MCF 10A (cell line): ENCODE results near the gene KIF18B. TPM values are rescaled to one million over a fixed set of nuclear protein-coding genes. Genes with fewer than 3 reads are reported as not detected.

Experiments used
- Bru-seq: library from RNA; stranded (reverse); fragments of 400-500 nt; gene quantifications from one replicate; lab custom pipeline; 2021; lab: Mats Ljungman, UMichigan
- BruChase-seq, 2 experiments: library from RNA; stranded (reverse); fragments of 400-500 nt; gene quantifications; one replicate each; lab custom pipeline; 2021; lab: Mats Ljungman, UMichigan
- BruUV-seq: library from RNA; stranded (reverse); fragments of 400-500 nt; replicated peaks from 2 replicates; lab custom pipeline; 2021; lab: Mats Ljungman, UMichigan
- CTCF ChIA-PET: fragments of 300-600 bp; sonication (Branson Sonifier 250); formaldehyde crosslinking; extraction: SDS; loops from one replicate; lab custom pipeline; 2021; ENCODE audit warnings: antibody characterized with exemption, inconsistent platforms; lab: Yijun Ruan, JAX
- POLR2A ChIA-PET: fragments of 300-600, 350-650 bp; sonication (Branson Sonifier 250); formaldehyde crosslinking; extraction: SDS; loops from one replicate; lab custom pipeline; 2020; ENCODE audit warnings: antibody characterized with exemption, inconsistent platforms; lab: Yijun Ruan, JAX
- DNase-seq: peaks from one replicate; pipeline ENCODE4 v3.0.0-alpha.2; 2018; ENCODE audit not compliant: unreplicated experiment
- H3K27ac Mint-ChIP-seq: one replicate; pipeline ENCODE4 v1.8.0; 2022; ENCODE audit warnings: mild to moderate bottlenecking, low read depth, mixed read lengths; ENCODE audit not compliant: unreplicated experiment
- H3K27me3 Mint-ChIP-seq: one replicate; pipeline ENCODE4 v1.8.0; 2022; ENCODE audit warnings: mixed read lengths; ENCODE audit not compliant: insufficient read depth, unreplicated experiment
- H3K36me3 Mint-ChIP-seq: one replicate; pipeline ENCODE4 v1.8.0; 2022; ENCODE audit warnings: mild to moderate bottlenecking, moderate library complexity, mixed read lengths; ENCODE audit not compliant: insufficient read depth, unreplicated experiment
- H3K4me1 Mint-ChIP-seq: one replicate; pipeline ENCODE4 v1.8.0; 2022; ENCODE audit warnings: mixed read lengths; ENCODE audit not compliant: insufficient read depth, unreplicated experiment
- H3K4me3 Mint-ChIP-seq: one replicate; pipeline ENCODE4 v1.8.0; 2022; ENCODE audit warnings: mild to moderate bottlenecking, moderate library complexity, mixed read lengths; ENCODE audit not compliant: unreplicated experiment
- H3K9me3 Mint-ChIP-seq: one replicate; pipeline ENCODE4 v1.8.0; 2022; ENCODE audit warnings: mixed read lengths; ENCODE audit not compliant: unreplicated experiment
- CTCF ChIP-seq: fragments of 200-600 bp; IDR thresholded peaks from one replicate; pipeline ENCODE4 v1.8.0; 2022; ENCODE audit warnings: antibody characterized with exemption, mild to moderate bottlenecking; ENCODE audit not compliant: unreplicated experiment
- intact Hi-C: fragments of 100-400 bp; cut with micrococcal nuclease; formaldehyde crosslinking; loops from 2 replicates; pipeline ENCODE4 v1.14.1; 2022
- long read RNA-seq: library from polyadenylated mRNA; stranded (forward); transcript quantifications from one replicate; pipeline ENCODE4 v2.0.0, GENCODE V29; 2022
- total RNA-seq: library from RNA; stranded (reverse); gene quantifications from 2 replicates; pipeline ENCODE4 v1.2.3, GENCODE V29; 2022

Gene KIF18B
- total RNA-seq (11.2 and 17.5 TPM in 2 replicates), Bru-seq, nascent RNA (percentile 64 among the genes with signal in this experiment), BruChase-seq, experiment 1, labeled RNA remaining after a 6-hour chase (percentile 44 among the genes with signal in this experiment), BruChase-seq, experiment 2, labeled RNA remaining after a 2-hour chase (percentile 59 among the genes with signal in this experiment)
- long read RNA-seq, full-length matches to known transcripts, result 4 of 31 reads
- long read RNA-seq, partial matches to known transcripts, result 15 of 31 reads
- long read RNA-seq, other reads (novel, unspliced or antisense), result 12 of 31 reads

DNA sequence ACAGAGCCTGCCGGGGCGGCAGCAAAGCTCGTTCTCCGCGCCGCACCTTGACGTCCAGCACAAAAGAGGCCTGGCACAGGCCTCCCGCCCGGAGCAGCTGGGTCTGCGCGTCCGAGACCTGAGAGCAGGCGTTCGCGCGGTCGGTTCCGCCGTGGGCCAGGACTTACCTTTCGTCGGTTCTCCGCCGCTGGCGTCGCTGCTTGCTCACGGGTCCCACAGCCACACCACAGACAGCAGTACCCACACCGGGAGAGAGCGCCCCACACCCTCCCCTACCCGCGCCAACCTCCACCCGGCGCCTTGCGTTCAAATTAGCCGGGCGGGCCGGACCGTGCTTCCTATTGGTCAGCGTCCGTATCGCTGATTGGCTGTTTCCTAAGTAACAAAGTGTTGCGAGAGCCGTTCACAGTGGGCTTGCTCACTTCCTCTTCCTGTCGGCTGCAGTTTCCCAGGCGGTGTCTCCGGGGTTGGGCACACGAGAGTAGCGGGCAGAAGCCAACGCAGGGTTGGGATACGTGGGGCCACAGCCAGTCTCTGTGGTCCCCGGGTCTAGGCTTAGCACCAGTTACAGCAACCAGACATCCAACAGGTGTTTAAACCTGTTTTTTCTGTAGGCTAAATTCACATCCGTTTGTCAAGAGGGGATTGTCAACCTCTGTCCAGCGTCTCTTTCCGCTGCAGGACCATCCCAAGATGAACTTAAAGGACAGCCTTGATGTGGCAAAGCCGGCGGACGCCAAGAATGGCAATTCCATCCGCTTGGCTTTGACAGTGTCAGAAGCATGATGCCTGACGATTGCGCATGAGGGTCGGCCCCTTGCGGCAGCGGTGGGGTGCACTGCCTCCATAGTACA is at the start of gene KIF18B:
KIF18B (minus strand) TSS at position 313 of the 854 bp plus-strand sequence. CDS start 11,429 bp downstream, outside the sequence.
- BruUV-seq, result TSS peak; percentile 98
- Mint-ChIP-seq H3K4me3 (peak within 1 kb of the TSS; percentile 81), H3K27ac (peak within 1 kb of the TSS; percentile 75), H3K4me1 (no peaks in the 10 kb centered on the region), H3K27me3 (no peaks in the 10 kb centered on the region), H3K9me3 (no peaks in the 10 kb centered on the region), H3K36me3 (no peaks in the 10 kb centered on the region)
- no peak for TF ChIP-seq CTCF
- peak; percentile 97 for DNase-seq
- CTCF ChIA-PET, result interaction anchor here (0.6 kb wide), 1 partner anchor 378 kb away, joined by 3 read pairs; no protein-coding TSS in a partner anchor
- POLR2A ChIA-PET, result interaction anchor here (0.8 to 1.5 kb wide), 4 partner anchors 23 to 48 kb away, joined by 3 to 6 read pairs (median 4); partner anchors contain the start of gene EFTUD2
- intact Hi-C loops, result no loop called here

DNA sequence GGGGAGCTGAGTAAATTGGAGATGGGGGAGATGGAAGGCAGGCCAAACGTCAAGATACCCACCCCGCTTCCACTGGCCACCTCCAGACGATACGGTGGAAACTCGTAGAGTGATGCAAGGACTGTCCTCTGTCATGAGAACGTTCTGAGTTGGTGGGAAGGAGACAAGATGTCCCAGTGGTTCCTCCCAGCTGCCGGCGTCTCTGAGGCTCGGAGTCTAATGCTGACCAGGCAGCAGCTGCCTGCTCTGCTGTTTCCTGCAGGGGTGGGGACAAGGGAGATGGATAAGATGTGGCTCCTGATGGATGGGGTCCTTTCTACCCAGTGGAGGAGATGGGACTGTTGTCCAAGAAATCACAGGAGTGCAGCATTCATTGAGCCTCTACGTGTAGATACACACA is 48.7 kb upstream of the KIF18B start:
- Mint-ChIP-seq H3K27ac (no peak overlapping the region), H3K36me3 (no peaks in the 10 kb centered on the region), H3K9me3 (peaks cover 5% of the 10 kb centered on the region), H3K4me1 (no peaks in the 10 kb centered on the region), H3K4me3 (no peak overlapping the region), H3K27me3 (no peaks in the 10 kb centered on the region)
- intact Hi-C loops, result no loop called here
- TF ChIP-seq CTCF, result no peak
- BruUV-seq, result no TSS peak
- CTCF ChIA-PET, result no interaction called here
- POLR2A ChIA-PET, result no interaction called here
- no peak for DNase-seq

- H3K27ac Mint-ChIP-seq, result no peak overlapping the region
- BruUV-seq, result no TSS peak
- DNase-seq, result no peak
- H3K36me3 Mint-ChIP-seq, result no peaks in the 10 kb centered on the region
- peaks cover 5% of the 10 kb centered on the region for H3K9me3 Mint-ChIP-seq
- no peaks in the 10 kb centered on the region for H3K4me1 Mint-ChIP-seq
- POLR2A ChIA-PET, result no interaction called here
- CTCF ChIA-PET, result interaction anchor here (0.6 to 0.9 kb wide), 2 partner anchors 26 to 140 kb away, joined by 3 to 5 read pairs; partner anchors contain the start of gene ACBD4
- no peak overlapping the region for H3K4me3 Mint-ChIP-seq
- TF ChIP-seq CTCF, result no peak
- intact Hi-C loops, result no loop called here
- no peaks in the 10 kb centered on the region for H3K27me3 Mint-ChIP-seq
Measured at GRCh38 chr17:44995436-44996001, 47.9 kb upstream of the KIF18B start.
